GM10266 (cell line): ENCODE measurements around the gene SP2.
A peak's percentile ranks its signal among the peaks of the same experiment; 100 is the strongest.
"Not testable (repeated sequence)": the region's sequence is repeated elsewhere in the genome, so short reads cannot be mapped to it uniquely, and the experiment has no call there.

Source experiments
- DNase-seq: peaks from one replicate; pipeline ENCODE4 v3.0.0; 2012; ENCODE audit errors: extremely low spot score
- TF ChIP-seq, protein P1 (sequence below): IDR thresholded peaks from 2 replicates; pipeline ENCODE4 v1.5.1; 2012; ENCODE audit warnings: mild to moderate bottlenecking, low read depth; ENCODE audit not compliant: control insufficient read depth, insufficient read depth; ENCODE audit errors: missing control alignments

Gene SP2

DNA sequence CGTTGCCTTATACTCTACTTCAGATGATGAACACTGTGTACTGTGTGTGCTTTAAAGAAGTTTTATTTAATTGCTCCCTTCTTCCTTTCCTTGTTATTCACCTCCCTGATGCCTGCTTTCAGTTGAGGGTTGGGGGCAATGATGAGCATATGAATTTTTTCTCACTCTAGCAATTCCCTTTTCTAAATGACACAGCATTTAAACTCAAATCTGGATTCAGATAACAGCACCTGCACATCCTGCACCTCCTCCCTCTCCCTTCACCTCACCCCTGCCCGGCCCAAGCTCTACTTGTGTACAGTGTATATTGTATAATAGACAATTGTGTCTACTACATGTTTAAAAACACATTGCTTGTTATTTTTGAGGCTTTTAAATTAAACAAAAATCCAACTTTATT is 32.4 kb downstream of the SP2 start:
- no peak for DNase-seq
- TF ChIP-seq, protein P1, sequence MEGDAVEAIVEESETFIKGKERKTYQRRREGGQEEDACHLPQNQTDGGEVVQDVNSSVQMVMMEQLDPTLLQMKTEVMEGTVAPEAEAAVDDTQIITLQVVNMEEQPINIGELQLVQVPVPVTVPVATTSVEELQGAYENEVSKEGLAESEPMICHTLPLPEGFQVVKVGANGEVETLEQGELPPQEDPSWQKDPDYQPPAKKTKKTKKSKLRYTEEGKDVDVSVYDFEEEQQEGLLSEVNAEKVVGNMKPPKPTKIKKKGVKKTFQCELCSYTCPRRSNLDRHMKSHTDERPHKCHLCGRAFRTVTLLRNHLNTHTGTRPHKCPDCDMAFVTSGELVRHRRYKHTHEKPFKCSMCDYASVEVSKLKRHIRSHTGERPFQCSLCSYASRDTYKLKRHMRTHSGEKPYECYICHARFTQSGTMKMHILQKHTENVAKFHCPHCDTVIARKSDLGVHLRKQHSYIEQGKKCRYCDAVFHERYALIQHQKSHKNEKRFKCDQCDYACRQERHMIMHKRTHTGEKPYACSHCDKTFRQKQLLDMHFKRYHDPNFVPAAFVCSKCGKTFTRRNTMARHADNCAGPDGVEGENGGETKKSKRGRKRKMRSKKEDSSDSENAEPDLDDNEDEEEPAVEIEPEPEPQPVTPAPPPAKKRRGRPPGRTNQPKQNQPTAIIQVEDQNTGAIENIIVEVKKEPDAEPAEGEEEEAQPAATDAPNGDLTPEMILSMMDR: no peak

DNA sequence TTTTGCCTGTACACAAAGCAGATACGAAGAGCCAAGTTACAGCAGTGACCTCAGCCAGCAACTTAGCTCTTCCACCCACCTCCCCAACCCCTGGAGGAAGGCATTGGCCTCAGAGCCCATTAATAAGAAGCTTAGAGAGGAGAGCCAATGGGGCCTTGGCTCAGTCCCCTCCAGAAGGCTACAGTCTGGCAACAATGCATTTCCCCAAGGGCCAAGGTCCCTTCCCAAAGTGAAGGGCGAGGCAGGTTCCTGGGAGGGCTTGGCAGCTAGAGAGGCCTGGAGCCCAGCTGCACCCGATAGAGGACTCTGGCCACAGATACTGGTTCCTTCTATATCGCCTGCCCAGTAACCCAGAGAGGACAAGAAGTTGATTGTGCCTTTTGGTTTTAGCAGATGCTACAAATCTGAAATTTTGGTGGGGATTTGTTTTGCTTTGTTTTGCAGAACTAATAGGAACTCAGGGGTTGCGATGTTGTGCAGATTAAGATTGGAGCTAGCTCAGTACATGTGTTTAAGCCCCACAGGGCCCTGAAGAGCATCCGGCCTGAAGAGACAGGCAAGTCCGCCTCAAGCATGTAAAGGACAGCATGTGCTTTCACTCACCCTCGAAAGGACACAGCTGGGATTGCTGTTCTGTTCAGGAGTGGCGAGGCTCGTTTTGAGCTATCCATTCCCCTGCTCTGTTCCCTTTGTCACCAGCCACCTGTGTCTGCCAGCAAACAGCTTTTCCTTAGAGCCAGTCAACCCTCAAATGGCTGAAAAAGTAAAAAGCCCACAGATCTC is 33.4 kb downstream of the SP2 start:
- no peak for DNase-seq
- TF ChIP-seq, protein P1: no peak

DNA sequence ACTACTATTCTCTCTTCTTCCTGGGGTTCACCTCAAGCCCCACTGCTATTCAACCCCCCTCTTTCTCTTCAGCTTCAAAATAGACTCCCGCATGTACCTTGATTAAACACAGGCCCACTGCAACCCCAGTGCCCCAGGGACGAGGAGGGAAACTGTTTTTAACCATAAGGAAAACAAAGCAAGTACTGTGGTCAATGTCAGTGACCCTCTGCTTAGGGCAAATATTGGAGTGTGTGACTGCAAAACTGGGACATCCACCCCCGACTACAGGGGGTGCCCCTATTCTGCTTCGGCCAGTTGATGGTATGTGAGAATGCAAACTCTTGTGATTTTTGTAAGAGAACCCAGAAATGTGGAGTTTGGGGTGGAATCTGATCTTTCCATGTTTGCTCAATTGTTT is 35.8 kb downstream of the SP2 start:
- DNase-seq: no peak
- TF ChIP-seq, protein P1: no peak

DNA sequence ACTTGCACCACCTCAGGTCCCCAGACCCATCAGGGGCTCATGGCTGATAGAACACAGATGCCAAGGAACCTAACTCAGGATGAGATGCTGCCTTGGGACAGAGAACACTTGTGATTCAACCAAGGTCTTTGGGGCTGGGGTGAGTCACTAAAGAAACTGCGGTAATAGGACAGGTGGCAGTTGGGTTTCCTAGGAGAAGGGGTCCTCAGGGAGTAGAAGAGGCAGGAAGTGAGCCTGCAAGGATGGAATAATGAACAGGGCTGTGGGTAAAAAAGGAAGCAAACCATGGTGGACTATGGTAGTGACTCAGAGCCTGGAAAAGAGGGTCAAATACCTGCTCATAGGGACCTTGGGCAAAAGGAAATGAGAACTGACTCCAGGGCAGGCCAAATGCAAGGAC is 38.8 kb downstream of the SP2 start:
- TF ChIP-seq, protein P1: no peak
- no peak for DNase-seq

DNA sequence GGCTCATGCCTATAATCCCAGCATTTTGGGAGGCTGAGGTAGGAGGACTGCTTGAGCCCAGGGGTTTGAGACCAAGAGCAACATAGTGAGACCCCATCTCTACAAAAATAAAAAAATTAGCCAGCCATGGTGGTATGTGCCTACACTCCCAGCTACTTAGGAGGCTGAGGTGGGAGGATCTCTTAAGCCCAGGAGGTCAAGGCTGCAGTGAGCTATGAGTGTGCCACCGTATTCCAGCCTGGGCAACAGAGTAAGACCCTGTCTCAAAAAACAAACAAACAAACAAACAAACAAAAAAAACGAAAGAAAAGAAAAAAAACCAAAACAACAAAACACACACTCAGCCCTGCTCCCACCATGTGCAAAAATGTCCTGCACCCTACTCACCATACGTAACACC is 39.4 kb downstream of the SP2 start:
- DNase-seq: not testable (repeated sequence)

DNA sequence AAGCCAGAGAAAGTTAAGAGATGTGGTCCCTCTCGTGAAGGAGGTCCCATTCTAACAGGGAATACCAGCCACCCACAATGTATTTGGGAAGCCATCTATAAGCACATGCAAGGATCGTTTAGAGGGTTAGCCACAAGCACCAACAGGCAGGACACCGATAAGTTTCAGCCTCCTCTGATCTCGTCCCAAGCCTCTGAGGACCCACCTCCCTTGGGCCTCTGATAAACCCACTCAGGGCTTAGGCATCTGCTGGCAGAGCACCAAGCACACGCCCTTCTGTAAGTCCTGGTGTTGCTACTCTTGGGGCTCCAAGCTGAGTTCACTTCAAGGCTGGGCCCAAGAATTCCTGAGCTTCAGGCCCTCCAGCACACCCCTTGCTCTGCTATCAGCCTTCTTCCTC is 39.9 kb downstream of the SP2 start:
- no peak for DNase-seq
- TF ChIP-seq, protein P1: no peak

DNA sequence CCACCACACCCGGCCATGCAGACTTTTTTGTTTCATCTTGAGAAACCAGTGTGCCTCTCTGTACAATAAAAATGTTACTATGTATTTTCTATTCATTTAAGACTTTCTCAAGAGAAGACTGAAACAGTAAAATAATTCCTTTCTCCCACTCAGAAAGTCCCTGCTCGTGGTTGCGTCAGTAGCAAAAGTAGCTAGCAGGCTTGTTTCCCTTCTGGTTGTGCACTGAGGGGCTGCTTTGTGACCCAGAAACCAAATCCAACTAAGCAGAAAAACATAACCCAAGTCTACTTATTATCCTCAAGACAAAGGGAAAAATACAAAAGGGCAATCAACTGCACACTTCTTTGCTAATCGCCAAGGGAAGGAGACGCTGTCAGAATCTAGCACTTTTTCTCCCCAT is 41.9 kb downstream of the SP2 start:
- TF ChIP-seq, protein P1: no peak
- DNase-seq: peak; percentile 53
